ENCODE results near the gene CDAN1.

CDAN1 gene

DNA sequence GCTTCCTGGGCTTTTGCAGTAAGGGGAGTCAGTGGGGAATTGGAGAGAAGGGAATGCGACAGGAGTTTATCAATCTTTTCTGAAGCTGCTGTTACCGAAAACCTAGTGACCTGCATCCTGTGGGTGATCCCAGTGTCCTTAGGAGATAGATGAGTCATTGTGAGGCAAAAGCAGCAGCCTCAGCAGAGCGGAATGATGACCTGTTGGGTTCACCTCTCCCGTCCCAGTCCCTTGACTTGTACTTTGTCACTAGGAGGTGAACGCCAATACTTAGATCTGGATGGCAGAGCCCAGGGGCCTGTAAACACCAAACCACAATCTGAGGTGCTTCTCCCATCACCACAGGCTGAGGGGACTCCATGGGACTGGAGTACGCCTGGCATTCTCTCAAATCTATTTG is 17.9 kb downstream of the CDAN1 start:
- no peak for DNase-seq (ENCODE audit: low read depth)
- TF ChIP-seq, protein P1, sequence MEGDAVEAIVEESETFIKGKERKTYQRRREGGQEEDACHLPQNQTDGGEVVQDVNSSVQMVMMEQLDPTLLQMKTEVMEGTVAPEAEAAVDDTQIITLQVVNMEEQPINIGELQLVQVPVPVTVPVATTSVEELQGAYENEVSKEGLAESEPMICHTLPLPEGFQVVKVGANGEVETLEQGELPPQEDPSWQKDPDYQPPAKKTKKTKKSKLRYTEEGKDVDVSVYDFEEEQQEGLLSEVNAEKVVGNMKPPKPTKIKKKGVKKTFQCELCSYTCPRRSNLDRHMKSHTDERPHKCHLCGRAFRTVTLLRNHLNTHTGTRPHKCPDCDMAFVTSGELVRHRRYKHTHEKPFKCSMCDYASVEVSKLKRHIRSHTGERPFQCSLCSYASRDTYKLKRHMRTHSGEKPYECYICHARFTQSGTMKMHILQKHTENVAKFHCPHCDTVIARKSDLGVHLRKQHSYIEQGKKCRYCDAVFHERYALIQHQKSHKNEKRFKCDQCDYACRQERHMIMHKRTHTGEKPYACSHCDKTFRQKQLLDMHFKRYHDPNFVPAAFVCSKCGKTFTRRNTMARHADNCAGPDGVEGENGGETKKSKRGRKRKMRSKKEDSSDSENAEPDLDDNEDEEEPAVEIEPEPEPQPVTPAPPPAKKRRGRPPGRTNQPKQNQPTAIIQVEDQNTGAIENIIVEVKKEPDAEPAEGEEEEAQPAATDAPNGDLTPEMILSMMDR (IDR thresholded peaks at IDR 0.05; ENCODE audit: control insufficient read depth, extremely low read depth, insufficient read depth) = no peak

DNA sequence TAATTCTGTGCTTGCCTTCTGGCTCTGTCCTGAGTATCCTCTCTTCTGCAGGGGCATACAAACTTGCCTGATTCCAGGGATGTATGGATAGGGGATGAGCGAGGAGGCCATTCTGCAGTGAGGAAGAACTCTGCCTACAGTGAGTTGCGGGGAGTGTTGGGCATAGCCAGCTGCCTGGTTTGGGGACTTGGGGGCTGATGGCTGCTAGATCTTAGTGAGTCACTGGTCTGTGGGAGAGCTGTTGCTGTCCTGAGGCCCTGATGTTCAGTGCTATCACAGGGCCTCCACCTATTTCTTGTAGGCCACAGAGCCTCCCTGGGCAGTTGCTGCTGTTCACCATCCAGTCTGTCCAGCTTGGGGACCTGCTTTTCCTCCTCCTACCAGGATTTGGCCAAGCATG is 20.3 kb downstream of the CDAN1 start:
- TF ChIP-seq, protein P1 (IDR thresholded peaks at IDR 0.05; ENCODE audit: control insufficient read depth, extremely low read depth, insufficient read depth) = no peak
- no peak for DNase-seq (ENCODE audit: low read depth)
- no peak overlapping the region for H3K4me3 ChIP-seq (ENCODE audit: low read depth, low read length)

More for the DNA sequence above, 17.9 kb downstream of the CDAN1 start:
- no peak overlapping the region for H3K4me3 ChIP-seq (ENCODE audit: low read depth, low read length)

DNA sequence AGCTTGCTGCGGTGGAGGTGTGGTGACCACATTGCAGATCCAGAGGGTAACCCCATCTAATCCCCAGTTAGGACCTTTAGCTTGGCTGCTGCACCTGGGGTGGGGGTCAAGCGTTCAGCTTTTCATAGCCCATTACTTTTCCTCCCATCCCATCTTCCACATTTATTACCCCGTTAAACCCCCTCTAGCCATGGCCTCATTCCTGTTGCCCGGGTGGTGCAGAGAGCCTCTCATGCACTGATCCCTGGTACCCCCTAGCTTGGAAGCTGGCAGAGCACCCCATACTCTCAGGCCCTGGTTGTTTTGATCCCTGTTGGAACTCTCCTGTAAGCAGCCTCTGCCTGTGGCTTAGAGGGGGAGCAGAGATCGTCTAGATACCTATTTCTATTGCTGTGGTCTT is 20.8 kb downstream of the CDAN1 start:
- no peak for DNase-seq (ENCODE audit: low read depth)
- no peak overlapping the region for H3K4me3 ChIP-seq (ENCODE audit: low read depth, low read length)
- TF ChIP-seq, protein P1 (IDR thresholded peaks at IDR 0.05; ENCODE audit: control insufficient read depth, extremely low read depth, insufficient read depth) = no peak

DNA sequence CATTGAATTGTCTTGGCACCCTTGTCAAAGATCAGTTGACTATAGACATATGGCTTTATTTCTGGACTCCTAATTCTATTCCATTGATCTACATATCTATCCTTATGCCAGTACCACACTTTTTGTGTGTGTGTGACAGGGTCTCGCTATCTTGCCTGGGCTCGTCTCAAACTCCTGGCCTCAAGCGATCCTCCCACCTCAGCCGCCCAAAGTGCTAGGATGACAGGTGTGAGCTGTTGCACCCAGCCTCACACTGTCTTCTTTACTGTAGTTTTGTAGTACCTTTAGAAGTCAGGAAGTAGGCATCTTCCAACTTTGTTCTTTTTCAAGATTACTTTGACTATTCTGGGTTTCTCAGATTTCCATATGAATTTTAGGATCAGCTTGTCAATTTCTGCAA is 24.3 kb downstream of the CDAN1 start:
- DNase-seq (ENCODE audit: low read depth) = no peak
- TF ChIP-seq, protein P1 (IDR thresholded peaks at IDR 0.05; ENCODE audit: control insufficient read depth, extremely low read depth, insufficient read depth) = no peak
- H3K4me3 ChIP-seq (ENCODE audit: low read depth, low read length) = no peak overlapping the region

DNA sequence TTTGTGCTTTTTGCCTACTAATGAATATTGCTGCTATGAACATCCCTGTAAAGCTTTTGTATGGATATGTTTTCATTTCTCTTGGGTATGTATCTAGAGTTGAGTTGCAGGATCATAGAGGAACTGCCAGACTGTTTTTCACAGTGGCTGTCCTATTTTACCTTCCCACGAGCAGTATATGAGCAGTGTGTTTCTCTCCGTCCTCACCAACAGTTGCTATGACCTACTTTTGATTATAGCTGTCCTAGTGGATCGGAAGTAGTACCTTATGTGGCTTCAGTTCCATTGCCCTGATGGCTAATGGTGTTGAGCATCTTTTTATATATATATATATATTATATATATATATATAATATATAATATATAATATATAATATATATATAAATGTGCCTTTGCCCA is 25.2 kb downstream of the CDAN1 start:
- TF ChIP-seq, protein P1 (IDR thresholded peaks at IDR 0.05; ENCODE audit: control insufficient read depth, extremely low read depth, insufficient read depth) = no peak
- no peak for DNase-seq (ENCODE audit: low read depth)
- no peak overlapping the region for H3K4me3 ChIP-seq (ENCODE audit: low read depth, low read length)

DNA sequence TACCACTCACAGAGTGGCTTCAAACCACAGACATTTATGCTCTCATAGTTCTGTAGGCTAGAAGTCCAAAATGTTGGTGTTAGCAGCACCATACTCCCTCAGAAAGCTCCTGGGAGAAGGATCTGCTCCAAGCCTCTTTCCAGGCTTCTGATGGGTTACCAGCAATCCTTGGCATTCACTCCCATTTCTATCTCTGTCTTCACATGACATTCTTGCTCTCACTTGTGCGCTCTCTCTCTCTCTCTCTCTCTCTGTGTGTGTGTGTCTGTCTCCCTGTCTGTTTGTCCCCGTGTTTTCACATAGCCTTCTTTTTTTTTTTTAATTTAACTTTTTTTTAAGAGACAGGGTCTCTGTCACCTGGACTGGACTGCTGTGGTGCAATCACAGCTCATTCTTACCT is 26.3 kb downstream of the CDAN1 start:
- no peak for DNase-seq (ENCODE audit: low read depth)
- H3K4me3 ChIP-seq (ENCODE audit: low read depth, low read length) = no peak overlapping the region
- TF ChIP-seq, protein P1 (IDR thresholded peaks at IDR 0.05; ENCODE audit: control insufficient read depth, extremely low read depth, insufficient read depth) = no peak

DNA sequence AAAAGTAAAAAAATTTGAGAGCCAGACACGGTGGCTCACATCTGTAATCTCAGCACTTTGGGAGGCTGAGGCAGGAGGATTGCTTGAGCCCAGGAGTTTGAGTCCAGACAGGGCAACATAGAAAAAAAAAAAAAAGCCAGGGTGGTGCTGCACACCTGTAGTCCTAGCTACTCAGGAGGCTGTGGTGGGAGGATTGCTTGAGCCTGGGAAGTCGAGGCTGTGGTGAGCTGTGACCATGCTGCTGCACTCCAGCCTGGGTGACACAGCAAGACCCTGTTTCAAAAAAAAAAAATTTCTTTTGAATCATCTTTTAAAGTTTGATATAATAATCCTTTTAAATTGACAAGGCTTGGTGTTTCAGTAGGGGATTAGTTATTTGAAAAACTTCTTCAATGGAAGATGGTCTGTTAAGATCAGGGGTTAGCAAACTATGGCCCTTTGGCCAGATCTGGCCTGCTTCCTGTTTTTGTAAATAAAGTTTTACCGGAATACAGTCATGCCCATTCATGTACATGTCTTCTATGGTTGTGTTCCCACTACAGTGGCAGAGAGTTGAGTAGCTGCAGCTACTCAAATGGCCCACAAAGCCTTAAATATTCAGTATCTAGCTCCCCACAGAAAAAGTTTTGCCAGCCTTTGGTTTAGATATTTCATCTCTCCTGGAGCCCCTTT is 28.9 kb downstream of the CDAN1 start:
- TF ChIP-seq, protein P1 (IDR thresholded peaks at IDR 0.05; ENCODE audit: control insufficient read depth, extremely low read depth, insufficient read depth) = no peak
- DNase-seq (ENCODE audit: low read depth) = no peak
- H3K4me3 ChIP-seq (ENCODE audit: low read depth, low read length) = no peak overlapping the region

Measured in LNCaP clone FGC (cell line).